Prostate gland (tissue), 2 donors: ENCODE measurements around the gene PPP1R3A.

Experiments used
- POLR2A ChIP-seq: fragments of 450-650 bp; IDR thresholded peaks from one replicate; pipeline ENCODE4 v1.6.1; 2016; ENCODE audit warnings: antibody characterized with exemption, mild to moderate bottlenecking
- TF ChIP-seq, protein P1 (sequence below), 4 experiments: fragments of 200-600 bp in 2 of 4; fragments of 450-650 bp in 2 of 4; sonication (generic) in 2 of 4; IDR thresholded peaks; 1 replicate in 3 of 4; 2 replicates in 1 of 4; pipeline ENCODE4 v1.5.1; 2016 to 2019; ENCODE audit warnings: antibody characterized with exemption in 4 of 4, mild to moderate bottlenecking in 2 of 4, moderate library complexity in 2 of 4

DNA sequence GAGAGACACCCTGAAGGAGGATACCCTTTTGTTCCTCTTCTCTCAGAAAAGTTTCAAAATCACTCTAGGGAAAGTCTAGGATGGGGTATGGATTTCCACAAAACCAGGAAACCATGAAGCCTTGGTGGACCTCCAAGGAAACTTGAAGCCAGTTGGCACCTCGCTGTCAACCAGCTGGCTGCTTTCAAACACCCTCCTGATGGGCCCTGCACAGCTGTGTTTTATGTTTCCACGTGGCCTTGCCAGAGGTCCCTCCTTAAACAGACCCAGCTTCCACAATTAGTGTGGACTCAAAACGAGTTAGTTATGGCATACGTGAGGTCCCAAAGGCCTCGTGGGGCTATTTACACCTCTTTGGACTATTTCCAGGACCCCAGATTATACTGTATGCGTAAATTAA lies 5.9 kb downstream of the PPP1R3A start:
- TF ChIP-seq, protein P1, sequence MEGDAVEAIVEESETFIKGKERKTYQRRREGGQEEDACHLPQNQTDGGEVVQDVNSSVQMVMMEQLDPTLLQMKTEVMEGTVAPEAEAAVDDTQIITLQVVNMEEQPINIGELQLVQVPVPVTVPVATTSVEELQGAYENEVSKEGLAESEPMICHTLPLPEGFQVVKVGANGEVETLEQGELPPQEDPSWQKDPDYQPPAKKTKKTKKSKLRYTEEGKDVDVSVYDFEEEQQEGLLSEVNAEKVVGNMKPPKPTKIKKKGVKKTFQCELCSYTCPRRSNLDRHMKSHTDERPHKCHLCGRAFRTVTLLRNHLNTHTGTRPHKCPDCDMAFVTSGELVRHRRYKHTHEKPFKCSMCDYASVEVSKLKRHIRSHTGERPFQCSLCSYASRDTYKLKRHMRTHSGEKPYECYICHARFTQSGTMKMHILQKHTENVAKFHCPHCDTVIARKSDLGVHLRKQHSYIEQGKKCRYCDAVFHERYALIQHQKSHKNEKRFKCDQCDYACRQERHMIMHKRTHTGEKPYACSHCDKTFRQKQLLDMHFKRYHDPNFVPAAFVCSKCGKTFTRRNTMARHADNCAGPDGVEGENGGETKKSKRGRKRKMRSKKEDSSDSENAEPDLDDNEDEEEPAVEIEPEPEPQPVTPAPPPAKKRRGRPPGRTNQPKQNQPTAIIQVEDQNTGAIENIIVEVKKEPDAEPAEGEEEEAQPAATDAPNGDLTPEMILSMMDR (IDR thresholded peaks at IDR 0.05) = no peak
- no peak for TF ChIP-seq POLR2A
